Testis (tissue), 2 donors: ENCODE data around the gene ZNF768.

Experiments used
- POLR2A ChIP-seq: fragments of 450-650 bp; IDR thresholded peaks from one replicate; pipeline ENCODE4 v1.6.1; 2017; ENCODE audit warnings: antibody characterized with exemption, mild to moderate bottlenecking, moderate library complexity
- TF ChIP-seq, protein P1 (sequence below), 3 experiments: fragments of 450-650 bp in 2 of 3; fragments of 200-600 bp in 1 of 3; sonication (generic) in 1 of 3; IDR thresholded peaks; one replicate each; pipeline ENCODE4 v1.5.1; 2016 to 2019; ENCODE audit warnings: antibody characterized with exemption in 3 of 3, mild to moderate bottlenecking in 2 of 3, moderate library complexity in 1 of 3

GRCh38 chr16:30570636-30571444 is 44.5 kb upstream of the ZNF768 start:
- no peak for TF ChIP-seq POLR2A
- TF ChIP-seq, protein P1, sequence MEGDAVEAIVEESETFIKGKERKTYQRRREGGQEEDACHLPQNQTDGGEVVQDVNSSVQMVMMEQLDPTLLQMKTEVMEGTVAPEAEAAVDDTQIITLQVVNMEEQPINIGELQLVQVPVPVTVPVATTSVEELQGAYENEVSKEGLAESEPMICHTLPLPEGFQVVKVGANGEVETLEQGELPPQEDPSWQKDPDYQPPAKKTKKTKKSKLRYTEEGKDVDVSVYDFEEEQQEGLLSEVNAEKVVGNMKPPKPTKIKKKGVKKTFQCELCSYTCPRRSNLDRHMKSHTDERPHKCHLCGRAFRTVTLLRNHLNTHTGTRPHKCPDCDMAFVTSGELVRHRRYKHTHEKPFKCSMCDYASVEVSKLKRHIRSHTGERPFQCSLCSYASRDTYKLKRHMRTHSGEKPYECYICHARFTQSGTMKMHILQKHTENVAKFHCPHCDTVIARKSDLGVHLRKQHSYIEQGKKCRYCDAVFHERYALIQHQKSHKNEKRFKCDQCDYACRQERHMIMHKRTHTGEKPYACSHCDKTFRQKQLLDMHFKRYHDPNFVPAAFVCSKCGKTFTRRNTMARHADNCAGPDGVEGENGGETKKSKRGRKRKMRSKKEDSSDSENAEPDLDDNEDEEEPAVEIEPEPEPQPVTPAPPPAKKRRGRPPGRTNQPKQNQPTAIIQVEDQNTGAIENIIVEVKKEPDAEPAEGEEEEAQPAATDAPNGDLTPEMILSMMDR (IDR thresholded peaks at IDR 0.05): no peak
